SH-SY5Y (cell line): Measurements from ENCODE around the gene WWOX.

Experiments used
- GATA2 ChIP-seq: IDR thresholded peaks from 2 replicates; pipeline ENCODE4 v1.6.1; 2011; ENCODE audit warnings: mild to moderate bottlenecking, low read depth, low read length
- GATA3 ChIP-seq: IDR thresholded peaks from 2 replicates; pipeline ENCODE4 v1.6.1; 2011; ENCODE audit warnings: low read depth, mild to moderate bottlenecking, low read length, moderate library complexity

- TF ChIP-seq GATA2 (no peak), GATA3 (no peak)
These were observed 903.7 kb downstream of the WWOX start for GRCh38 chr16:79003026-79003609.
